Transverse colon (tissue), 4 donors: ENCODE results near the gene ATOSA. TPM values are rescaled to one million over a fixed set of nuclear protein-coding genes. Genes with fewer than 3 reads are reported as not detected.

Experiments used
- DNase-seq: peaks from one replicate; pipeline ENCODE4 v3.0.0-alpha.2; 2019
- H3K27ac ChIP-seq, 4 donors: fragments of 200-600 bp; sonication (generic); 2 replicates each; pipeline ENCODE4 v1.5.1; 2016 to 2018; ENCODE audit warnings: inconsistent platforms in 4 of 4
- H3K27me3 ChIP-seq: fragments of 200-600 bp; sonication (generic); 2 replicates; pipeline ENCODE4 v1.5.1; 2017; ENCODE audit warnings: inconsistent platforms
- H3K36me3 ChIP-seq, 4 donors: fragments of 200-600 bp; sonication (generic); 2 replicates each; pipeline ENCODE4 v1.5.1; 2017 to 2019; ENCODE audit warnings: inconsistent platforms in 4 of 4
- H3K4me1 ChIP-seq, 4 donors: fragments of 200-600 bp; sonication (generic); 2 replicates each; pipeline ENCODE4 v1.5.1; 2017 to 2020; ENCODE audit warnings: inconsistent platforms in 4 of 4
- H3K4me3 ChIP-seq, 4 donors: fragments of 200-600 bp; sonication (generic); 1 replicate in 1 of 4; 2 replicates in 3 of 4; pipeline versions ENCODE4 v1.5.1 to v1.6.1; 2017 to 2019; ENCODE audit warnings: inconsistent platforms in 4 of 4
- H3K9me3 ChIP-seq, 2 donors: fragments of 200-600 bp; sonication (generic); 2 replicates each; pipeline ENCODE4 v1.5.1; 2017 to 2019; ENCODE audit warnings: inconsistent platforms in 2 of 2
- CTCF ChIP-seq, 5 experiments: fragments of 200-600 bp in 3 of 5; fragments of 450-650 bp in 2 of 5; sonication (generic) in 3 of 5; IDR thresholded peaks; 1 replicate in 2 of 5; 2 replicates in 3 of 5; pipeline ENCODE4 v1.5.1; 2016 to 2017; ENCODE audit warnings: antibody characterized with exemption in 5 of 5, inconsistent platforms in 3 of 5, mild to moderate bottlenecking in 2 of 5, moderate library complexity in 1 of 5
- EP300 ChIP-seq: sonication (generic); formaldehyde crosslinking; IDR thresholded peaks from one replicate; pipeline ENCODE4 v1.6.1; 2017; ENCODE audit warnings: antibody characterized with exemption, low read depth
- POLR2A ChIP-seq: fragments of 450-650 bp; IDR thresholded peaks from one replicate; pipeline ENCODE4 v1.6.1; 2016; ENCODE audit warnings: antibody characterized with exemption, mild to moderate bottlenecking, moderate library complexity
- POLR2AphosphoS5 ChIP-seq, 3 donors: sonication (generic); formaldehyde crosslinking; IDR thresholded peaks; one replicate each; pipeline ENCODE4 v1.6.1; 2016; ENCODE audit warnings: antibody characterized with exemption in 3 of 3
- WGBS, 2 donors: methylation state at CpG; one replicate each; pipeline ENCODE4 v1.1.5; 2018; ENCODE audit warnings: low coverage in 1 of 2; 5-methylcytosine and 5-hydroxymethylcytosine counted together
- in situ Hi-C, 4 donors: fragments of 200-750 bp; cut with MboI; loops; one replicate each; pipeline versions ENCODE4 v1.15.0 to v1.15.1; 2017; ENCODE audit warnings: low sequenced_read_pairs in 3 of 4, low pct_ligation_motif_present in 1 of 4, low pct_unique_long_range_greater_than_20kb in 1 of 4
- intact Hi-C: fragments of 100-400 bp; cut with DNase I; formaldehyde crosslinking; loops from one replicate; pipeline ENCODE4 v1.15.1; 2023; ENCODE audit warnings: low total_unique reads
- total RNA-seq, 4 donors: library from RNA; depleted of rRNA; stranded (reverse); fragments of >200 nt; gene quantifications; one replicate each; pipeline ENCODE4 v1.1.0, GENCODE V29; 2016

The ATOSA gene
- total RNA-seq, 4 donors from 2014 or later = 41.0 to 149 (median 84.5) TPM

- no peak for DNase-seq
- WGBS, 2 donors = 0 to 32% methylated on average over 1 of the region's 1 CpG
These were observed 19.3 kb upstream of the ATOSA start for GRCh38 chr15:52698514-52698913.

DNA sequence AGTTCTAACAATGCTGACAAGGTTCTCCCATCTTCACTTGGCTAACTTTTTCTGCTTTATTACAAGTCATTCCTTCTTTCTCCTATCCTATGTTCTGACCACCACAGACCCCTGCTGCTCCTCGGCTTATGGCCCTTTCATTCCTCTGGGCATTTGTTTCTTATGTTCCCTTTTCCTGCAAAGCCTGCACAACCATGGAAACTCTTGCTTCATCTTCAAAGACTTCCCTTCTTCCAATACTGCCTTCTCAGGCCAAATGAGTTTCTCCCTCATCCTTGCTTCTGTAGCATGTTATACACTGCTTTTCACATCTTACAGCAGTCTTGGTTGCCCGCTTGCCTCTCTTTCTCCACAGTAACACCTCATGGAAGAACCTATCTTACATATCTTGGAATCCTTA, 17.9 kb upstream of the ATOSA start:
- Histone ChIP-seq H3K36me3 (no peaks in the 10 kb centered on the region), H3K4me3 (no peak overlapping the region), H3K27me3 (no peaks in the 10 kb centered on the region), H3K4me1 (peaks cover 0 to 4% (median 0%) of the 10 kb centered on the region in 4 donors), H3K9me3 (no peaks in the 10 kb centered on the region), H3K27ac (no peak overlapping the region)
- TF ChIP-seq CTCF (IDR thresholded peaks at IDR 0.05) (no peak), POLR2AphosphoS5 (IDR thresholded peaks at IDR 0.05) (no peak), POLR2A (no peak), EP300 (no peak)
- WGBS, 2 donors = 91 to 92% methylated on average over 2 of the region's 2 CpGs
- in situ Hi-C loops (no loop called here), intact Hi-C loops (no loop called here)
- no peak for DNase-seq

More at GRCh38 chr15:52698514-52698913, 19.3 kb upstream of the ATOSA start:
- H3K36me3 ChIP-seq = no peaks in the 10 kb centered on the region
- TF ChIP-seq EP300 = no peak
- TF ChIP-seq POLR2A = no peak
- TF ChIP-seq CTCF (IDR thresholded peaks at IDR 0.05) = no peak
- TF ChIP-seq POLR2AphosphoS5 (IDR thresholded peaks at IDR 0.05) = no peak
- in situ Hi-C loops = no loop called here
- H3K4me3 ChIP-seq = no peak overlapping the region
- intact Hi-C loops = no loop called here
- no peaks in the 10 kb centered on the region for H3K9me3 ChIP-seq
- H3K27ac ChIP-seq = peak overlapping the region in 1 of 4 donors; percentile 18
- H3K4me1 ChIP-seq = peaks cover 0 to 4% (median 0%) of the 10 kb centered on the region in 4 donors
- no peaks in the 10 kb centered on the region for H3K27me3 ChIP-seq

GRCh38 chr15:52695154-52695553, 16.0 kb upstream of the ATOSA start:
- H3K27me3 ChIP-seq = no peaks in the 10 kb centered on the region
- H3K4me3 ChIP-seq = no peak overlapping the region
- H3K27ac ChIP-seq = no peak overlapping the region
- in situ Hi-C loops (no loop called here), intact Hi-C loops (no loop called here)
- H3K4me1 ChIP-seq = peaks cover 0 to 4% (median 0%) of the 10 kb centered on the region in 4 donors
- 87 to 96% methylated on average over 2 of the region's 2 CpGs for WGBS, 2 donors
- H3K36me3 ChIP-seq = no peaks in the 10 kb centered on the region
- no peaks in the 10 kb centered on the region for H3K9me3 ChIP-seq
- TF ChIP-seq POLR2A (no peak), EP300 (no peak), POLR2AphosphoS5 (IDR thresholded peaks at IDR 0.05) (no peak), CTCF (IDR thresholded peaks at IDR 0.05) (no peak)
- no peak for DNase-seq

DNA sequence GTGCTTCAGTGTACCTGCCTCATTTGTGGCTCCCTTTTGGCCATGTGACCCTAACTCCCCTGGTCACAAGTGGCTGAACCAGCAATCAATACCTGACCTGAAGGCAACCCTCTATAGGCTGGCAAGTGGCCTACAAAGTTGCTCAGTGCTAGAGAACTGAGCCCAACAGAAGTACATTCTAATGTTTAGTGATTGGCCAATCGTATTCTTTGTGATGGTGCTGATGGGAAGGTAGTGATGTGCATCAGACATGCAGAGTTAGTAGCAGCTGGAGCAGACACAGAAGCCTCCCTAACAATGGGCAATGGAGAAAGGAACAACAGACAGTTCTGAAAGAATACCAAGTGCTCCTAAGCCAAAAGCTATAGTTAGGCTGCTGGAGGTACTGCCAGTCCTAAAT, 10.4 kb upstream of the ATOSA start:
- DNase-seq = no peak
- intact Hi-C loops = no loop called here

More for the DNA sequence above, 10.4 kb upstream of the ATOSA start:
- WGBS, 2 donors = 94% methylated on average over 1 of the region's 1 CpG; no CpG with 5 or more reads in 1 of the 2 donors
- no peaks in the 10 kb centered on the region for H3K36me3 ChIP-seq
- H3K27me3 ChIP-seq = no peaks in the 10 kb centered on the region
- TF ChIP-seq CTCF (IDR thresholded peaks at IDR 0.05) (no peak), EP300 (no peak), POLR2A (no peak), POLR2AphosphoS5 (IDR thresholded peaks at IDR 0.05) (no peak)
- no peak overlapping the region for H3K4me3 ChIP-seq
- no peaks in the 10 kb centered on the region for H3K9me3 ChIP-seq
- no peaks in the 10 kb centered on the region for H3K4me1 ChIP-seq
- no peak overlapping the region for H3K27ac ChIP-seq
- in situ Hi-C loops = no loop called here
